ENCODE data around the gene TNNT1.

TNNT1 gene

DNA sequence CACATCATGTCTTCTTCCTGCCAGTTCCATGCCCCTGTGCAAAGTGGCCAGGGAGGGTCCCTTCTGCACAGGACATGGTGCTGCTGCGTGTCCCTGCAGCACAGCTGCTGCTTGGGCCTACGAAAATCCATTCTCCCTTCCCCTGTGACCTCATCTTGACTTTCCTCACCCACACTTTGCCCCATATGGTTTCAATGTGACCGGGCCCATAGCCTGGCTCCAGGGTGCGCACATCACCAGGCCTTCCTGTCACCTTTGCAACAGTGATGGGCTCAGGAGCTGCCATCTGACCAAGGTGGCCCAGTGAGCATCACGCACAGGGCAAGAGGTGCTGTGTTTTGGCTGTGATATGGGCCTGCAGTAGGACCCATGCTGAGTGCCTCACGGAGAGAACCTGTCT, 42.4 kb downstream of the TNNT1 start:
- no peak for DNase-seq

DNA sequence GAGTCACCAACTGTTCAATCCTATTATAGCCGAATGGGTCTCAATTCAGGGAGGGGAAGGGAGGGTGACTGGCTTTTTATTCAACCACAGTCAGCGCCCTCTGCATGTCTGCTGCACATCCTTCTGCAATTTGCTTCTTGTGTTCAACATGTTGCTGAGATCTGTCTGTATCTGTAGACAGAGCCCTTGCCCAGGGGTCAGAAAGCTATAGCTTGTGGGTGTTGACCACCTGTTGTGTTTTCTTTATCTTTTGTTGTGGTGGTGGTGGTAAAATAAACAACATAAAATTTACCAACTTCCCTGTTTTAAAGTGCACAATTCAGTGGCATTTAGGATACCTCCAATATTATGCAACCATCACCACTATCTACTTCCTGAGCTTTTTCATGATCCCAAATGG, 43.8 kb downstream of the TNNT1 start:
- DNase-seq = no peak

DNA sequence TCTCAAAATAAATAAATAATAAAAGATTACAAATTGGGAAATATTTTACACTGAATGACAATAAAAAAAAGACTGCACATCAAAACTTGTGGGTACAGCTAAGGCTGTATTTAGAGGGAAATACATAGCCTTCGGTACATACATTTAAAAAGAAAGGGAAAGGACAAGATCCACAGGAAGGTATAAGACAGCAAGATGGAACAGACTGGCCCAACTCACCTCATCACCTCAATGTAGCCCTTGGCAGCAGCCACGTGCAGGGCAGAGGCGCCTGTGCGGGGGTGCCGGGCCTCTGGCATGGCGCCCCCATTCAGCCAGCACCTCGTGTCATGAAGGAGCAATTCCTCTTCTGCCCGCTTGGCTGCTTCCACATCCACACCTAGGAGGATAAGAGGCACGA, 45.8 kb downstream of the TNNT1 start:
- no peak for DNase-seq

DNA sequence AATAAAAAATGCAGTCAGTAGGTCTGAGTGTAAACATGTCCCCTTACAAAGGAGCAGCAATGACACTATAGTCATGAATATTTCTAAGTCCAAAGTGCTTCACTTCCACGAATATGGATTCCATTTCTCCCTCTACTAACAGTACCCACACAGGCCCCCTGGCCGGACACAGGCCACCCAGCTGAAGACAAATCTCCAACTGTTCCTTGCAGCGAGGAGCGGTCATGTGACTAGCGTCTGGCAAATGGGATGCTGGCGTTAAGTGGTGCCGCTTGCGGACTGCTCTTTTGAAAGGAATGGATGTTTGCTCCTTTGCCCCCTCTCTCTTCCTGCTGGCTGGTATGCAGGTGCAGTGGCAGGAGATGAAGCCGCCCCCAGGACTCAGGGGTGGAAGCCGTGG, 47.7 kb downstream of the TNNT1 start:
- DNase-seq = no peak

DNA sequence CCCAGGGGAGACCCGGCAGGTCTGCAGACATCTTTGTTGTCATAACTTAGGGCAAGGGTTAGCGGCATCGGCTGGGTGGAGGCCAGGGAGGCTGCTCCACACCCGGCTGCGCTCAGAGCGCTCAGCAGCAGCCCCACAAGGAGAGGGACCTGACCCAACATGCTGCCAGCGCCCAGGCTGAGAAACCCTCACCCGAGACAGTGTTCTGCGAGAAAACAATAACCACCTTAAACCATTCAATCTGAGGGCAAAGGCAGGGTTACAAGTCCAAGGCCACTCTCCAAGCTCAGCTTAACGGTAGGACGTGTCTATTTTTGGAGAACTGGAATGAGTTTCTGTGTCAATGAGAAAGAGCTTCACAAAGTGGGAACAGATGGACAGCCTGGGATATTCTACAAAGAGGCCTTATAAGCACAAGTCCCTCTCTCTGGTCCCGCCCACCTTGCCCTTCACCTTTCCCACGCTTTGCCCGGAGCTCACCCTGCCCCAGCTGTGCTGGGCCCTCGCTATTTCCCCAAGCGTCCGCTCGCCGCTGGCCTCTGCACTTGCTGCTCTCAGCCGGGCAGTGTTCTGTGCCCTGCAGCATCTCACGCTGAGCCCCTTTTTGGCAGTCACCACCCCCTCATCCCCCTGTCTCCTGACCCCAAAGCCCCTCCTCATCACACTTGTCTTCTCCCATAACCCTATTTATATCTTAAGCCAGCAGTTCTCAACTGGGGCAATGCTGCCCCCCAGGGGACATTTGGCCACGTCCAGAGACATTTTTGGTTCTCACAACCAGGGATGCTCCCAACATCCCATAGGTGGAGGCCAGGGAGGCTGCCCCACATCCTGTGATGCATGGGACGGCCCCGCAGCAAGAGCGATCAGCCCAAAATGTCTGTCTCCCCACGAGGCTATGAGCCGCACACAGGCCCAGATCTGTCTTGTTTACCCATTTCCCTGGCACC, 49.2 kb downstream of the TNNT1 start:
- peak in 1 of 2 donors; percentile 43 for DNase-seq

DNA sequence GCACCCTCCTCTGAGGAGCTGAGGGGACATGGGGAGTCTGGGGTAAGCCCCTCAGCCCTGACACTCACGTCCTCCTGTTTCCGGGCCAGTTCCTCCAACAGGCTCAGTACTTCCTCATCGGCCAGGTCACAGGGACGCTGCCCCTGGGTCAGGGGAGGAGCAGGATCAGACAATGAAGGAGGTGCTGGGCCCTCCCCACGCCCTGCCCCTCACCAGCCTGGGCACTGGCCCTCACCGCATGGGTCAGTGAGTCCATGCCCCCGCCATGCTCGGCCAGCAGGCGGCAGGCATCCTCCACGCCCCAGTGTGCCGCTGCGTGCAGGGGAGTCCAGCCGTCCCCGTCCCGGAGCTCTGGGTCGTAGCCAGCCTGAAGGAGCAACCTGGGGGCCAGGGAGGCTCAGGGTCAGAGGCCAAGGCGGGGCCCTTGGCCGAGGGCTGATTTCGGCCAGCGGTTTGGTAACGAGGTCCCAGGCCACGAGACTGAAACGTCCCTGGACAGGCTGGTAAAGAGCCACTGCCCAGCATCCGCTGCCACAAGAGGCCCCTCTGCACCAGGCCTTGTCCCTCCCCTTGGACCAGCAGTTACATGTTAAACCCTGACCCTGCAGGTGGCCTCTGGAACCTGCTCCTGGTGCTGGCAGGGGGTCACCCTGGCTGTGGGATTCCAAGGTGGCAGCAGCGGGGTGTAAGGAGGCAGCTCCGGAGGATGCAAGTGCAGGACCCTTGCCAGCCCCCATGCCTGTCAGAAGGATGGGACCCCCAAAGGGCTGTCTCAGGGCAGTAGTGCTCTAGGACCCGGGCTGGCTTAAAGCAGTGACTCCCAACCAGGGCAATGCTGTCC, 50.1 kb downstream of the TNNT1 start:
- DNase-seq = peak in 1 of 2 donors; percentile 60

DNA sequence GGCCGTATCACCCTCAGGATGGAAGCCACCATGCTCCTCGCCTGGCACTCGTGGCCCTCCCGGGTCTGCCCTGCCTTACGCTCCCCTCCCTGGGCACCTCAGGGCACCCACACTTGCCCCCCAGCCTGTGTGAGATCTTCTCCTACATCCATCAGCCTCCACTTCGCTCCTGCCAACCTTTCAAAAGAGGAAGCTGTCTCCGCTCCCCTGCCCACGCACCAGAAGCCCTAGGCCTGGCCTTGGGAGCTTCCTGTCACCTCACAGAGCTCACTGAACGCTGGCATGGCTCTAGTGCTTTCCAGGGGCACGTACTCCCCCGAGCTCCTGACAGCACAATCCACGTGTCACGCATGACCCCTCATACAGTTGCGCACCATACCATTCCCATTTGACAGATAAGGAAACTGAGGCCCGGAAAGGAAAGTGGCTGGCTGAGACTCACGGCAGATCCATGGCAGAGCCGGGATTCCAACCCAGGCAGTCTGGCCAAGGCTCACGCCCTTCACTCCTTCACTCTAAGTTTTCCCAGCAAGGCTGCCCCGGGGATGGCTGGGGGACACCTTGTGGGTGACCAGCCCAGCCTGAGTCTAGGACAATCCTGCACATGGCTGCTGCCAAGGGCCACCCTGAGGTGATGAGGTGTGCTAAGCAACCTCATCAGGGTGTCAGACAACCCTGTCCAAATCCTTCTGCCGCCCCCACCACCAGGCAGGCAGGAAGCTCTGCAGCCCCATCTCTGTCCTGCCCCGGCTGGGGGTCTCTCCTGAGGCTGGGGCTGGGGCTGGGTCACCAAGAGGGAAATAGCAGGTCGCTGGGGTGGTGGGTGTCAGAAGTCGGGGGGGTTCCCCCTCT, 50.9 kb downstream of the TNNT1 start:
- peak; percentile 89 to 90 for DNase-seq

DNA sequence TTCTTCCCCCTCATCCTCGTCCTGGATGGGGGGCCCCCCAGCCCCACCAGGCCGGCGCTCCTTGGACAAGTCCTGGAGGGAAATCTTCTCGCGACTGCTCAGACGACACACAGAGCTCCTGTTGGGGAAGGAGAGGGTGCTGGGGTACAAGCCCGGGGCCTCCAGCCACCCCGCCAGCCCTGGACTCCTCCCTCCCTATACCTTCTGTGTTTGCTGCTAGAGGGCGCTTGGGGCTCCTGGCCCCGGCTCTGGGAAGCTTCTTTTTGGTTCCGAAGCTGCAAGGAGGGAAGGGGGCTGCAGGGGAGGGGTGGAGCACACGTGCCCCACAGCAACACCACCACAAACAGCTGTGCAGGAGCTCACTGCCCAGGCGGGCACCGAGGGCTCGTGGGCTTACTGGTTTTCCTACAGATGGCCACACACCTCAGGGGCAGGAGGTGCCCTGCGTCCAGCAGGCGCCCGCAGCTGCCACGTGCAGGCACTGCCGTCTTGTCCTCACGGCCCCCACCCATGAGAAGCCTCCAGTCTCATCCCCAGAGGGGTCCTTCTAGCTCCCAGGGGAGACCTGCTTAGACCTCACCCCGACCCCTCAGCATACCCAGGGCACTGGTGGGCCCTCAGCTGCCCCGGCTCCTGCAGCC, 52.8 kb downstream of the TNNT1 start:
- no peak for DNase-seq

DNA sequence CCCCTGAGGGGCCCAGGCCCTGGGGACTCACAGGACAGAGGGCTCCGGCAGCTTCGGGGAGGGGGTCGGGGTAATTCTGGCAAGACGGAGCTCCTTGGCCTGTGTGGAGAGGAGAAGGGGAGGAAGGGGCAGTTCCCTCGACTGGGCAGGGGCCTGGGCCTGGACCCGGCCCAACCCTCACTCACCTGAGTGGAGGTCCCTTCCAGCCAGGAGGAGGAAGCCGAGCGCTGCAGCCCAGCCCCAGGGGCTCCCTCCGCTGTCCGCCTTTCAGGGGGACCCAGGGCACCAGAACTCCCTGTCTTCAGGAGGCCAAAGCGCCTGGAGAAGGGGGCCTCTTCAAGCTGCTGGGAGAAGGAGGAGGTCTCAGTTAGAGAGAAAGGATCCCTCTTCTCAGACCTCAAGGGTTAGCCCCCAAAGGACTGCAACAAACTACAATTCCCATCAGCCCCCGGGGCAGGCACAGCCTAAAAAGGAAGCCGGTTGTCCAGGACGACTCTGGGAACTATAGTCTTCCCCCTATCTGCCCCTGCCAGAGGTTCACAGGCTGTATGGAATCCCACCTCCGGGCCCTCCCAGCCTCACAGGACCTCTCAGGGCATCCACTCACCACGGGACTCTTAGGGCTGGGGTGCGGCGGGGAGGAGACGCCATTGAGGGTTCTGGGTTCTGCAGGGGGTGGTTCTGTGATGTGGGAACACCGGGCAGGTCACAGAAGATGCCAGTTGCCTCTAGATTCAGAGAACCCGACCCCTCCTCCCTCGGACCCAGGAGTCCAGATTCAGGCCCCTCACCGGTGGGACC, 53.5 kb downstream of the TNNT1 start:
- DNase-seq = no peak

DNA sequence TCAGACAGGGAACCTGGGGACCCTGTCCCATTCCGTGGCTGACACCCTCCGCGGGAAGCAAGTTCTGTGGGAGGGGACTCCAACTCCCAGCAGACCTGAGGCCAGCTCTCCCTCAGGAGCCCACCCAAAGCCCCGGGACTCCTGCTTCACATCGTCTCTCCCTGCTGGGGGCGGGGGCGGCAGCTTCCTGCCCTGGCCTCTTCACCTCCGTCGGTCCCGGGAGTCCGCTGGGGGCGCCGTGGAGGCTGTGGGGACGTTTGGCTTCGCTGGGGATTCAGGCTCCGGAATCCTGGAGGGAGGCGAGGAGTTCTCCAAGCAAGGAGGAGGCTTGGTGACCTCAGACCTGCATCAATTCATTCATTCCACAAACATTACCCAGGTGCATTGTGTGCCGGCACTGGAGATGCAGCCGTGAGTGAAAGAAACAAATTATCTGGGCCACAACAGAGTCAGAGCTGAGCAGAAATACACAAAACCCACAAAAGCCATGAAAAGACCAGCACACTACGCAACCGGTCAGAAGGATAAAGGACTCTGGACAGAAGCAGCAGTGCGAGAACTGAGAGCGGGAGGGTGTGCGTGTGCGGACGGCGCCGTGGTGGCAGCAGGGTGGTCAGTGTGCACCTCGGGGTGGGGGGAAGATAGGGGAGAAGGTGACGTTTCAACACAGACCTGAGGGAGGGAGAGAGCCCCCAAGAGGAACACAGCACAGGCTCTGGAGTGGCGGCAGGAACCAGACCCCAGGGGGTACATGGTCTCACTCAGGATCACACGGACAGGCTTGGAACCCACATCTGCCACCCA, 54.3 kb downstream of the TNNT1 start:
- no peak for DNase-seq

DNA sequence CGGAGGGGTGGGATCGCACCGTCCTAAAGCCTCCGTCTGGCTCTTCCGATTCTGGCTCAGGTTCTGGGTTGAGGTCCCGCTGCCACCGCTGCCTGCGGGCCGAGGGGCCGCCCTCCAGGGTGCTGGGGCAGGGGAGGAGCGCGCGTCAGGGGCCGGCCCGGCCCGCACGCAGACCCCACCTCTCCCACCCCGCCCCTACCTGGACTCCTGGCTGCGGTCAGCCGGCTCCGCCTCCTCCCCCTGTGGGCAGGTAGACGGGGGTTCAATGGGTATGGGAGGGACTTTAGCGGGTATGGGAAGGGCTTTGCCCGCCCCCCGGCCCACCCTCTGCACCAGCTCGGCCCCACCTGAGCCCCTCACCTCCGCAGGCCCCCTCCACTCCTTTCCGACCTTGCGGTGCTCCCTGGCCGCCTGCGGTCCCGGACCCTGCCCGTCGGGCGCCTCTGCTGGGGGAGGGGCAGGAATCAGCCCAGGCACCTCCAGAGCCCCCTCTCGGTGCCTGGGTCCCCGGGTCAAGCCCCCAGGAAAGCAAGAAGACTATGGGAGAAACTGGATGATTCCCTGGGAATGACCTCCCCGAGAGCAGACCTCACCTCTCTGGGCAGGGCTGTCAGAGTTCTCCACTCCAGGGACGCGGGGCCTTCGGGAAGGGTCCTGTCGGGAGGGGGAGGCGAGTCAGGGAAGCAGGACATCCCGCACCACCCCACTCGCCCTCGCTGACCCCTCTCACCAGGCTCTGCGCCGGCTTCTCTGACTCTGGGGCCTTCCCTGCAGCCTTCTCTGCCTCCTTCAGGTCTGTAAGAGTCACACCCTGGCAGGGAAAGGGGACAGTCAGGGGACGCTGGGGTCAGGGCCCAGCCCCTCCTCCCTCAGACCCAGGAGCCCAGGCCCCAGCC, 56.3 kb downstream of the TNNT1 start:
- DNase-seq = no peak

DNA sequence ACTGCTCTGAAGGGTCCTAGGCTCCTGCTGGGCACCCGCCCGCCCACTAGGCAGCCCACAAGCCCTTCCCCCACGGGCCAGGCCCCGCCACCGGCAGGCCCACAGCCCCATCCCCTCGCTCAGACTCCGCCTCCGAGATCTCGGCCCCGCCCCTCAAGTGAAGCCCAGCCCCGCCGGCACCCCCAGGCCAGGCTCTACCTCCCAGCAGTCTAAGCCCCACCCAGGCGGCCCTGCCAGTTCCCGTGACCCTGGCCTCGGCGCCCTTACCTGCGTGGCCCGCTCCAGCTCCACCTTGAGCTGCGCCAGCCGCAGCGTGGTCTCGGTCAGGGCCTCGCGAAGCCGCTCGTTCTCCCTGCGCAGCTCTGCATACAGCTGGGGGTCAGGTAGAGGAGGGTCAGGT, 57.1 kb downstream of the TNNT1 start:
- no peak for DNase-seq

DNA sequence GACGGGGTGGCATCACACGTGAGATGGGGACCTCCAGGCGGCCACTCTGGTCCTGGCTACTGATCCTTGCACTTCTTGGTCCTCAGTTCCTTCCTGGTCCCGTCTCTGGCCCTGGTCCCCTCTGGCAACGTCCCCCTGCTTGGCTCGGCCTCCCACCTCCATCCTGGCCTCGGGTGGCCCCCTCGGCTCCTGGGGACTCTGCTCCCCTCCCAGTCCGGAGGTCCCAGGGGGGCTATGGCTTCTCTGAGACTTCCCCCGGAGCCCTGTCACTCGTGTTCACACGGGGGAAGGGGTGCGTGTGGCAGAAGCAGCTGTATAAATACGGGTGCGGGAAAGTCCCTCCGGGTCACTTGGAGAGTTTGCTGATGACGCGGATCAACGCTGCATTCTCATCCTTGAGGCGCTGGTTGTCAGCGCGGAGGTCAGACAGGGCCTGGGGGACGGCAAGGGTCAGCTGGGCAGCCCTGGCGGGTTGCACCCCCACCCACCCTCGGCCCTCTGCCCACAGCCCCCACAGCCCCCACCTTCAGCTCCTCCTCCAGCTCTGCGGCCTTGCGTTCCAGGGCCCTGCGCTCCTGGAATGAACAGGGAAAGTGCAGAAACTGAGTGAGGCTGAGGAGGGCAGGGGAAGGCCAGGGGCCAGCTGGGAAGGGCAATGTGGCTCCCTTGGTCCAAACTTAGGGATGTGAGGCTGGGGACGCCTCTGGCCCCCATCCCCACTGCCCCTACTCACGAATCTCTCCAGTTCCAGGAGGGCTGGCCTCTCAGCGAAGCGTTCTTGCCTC, 57.7 kb downstream of the TNNT1 start:
- DNase-seq = no peak

DNA sequence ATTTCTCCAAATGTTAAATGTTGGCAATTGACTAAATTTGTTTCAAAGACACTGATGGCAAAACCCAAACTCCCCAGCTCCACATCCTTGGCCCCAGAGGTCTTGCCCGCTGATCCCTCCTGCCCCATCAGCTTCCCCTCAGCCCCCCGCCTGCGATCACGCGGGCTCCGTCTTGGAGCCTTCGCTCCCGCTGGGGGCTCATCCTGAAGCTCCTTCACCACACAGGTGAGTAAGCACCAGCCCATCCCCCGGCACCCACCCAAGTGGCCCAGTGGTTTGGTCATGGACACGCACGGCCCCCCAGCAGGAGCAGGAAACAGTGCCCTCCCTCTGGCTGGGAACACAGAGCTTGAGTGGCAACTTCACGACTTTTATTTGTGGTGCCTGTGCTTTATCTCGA, 58.4 kb downstream of the TNNT1 start:
- no peak for DNase-seq

DNA sequence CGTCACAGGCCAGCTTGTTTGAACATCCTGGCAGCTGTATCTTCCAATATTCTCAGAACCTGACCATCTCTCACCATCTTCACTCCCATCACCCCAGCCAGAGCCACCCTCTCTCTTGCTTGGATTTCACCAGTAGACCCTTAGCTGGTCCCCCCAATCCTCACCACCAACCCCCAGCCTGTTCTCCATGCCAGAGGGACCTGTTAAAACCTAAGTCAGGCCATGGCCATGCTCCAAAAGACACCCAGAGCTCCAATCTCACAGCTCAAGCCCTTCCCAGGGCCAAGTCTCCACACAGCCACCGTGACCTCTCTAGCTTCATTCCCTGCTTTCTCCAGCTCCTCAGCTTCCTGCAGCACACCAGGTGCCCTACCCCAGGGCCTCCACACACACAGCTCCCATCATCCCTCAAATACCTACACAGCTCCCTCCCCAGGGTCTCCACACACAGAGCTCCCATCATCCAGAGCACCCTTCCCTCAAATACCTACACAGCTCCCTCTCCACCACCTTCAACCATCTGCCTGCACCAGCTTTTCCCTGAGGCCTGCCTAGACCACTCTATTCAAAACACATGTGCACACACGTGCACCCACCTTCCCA, 59.6 kb downstream of the TNNT1 start:
- no peak for DNase-seq

DNA sequence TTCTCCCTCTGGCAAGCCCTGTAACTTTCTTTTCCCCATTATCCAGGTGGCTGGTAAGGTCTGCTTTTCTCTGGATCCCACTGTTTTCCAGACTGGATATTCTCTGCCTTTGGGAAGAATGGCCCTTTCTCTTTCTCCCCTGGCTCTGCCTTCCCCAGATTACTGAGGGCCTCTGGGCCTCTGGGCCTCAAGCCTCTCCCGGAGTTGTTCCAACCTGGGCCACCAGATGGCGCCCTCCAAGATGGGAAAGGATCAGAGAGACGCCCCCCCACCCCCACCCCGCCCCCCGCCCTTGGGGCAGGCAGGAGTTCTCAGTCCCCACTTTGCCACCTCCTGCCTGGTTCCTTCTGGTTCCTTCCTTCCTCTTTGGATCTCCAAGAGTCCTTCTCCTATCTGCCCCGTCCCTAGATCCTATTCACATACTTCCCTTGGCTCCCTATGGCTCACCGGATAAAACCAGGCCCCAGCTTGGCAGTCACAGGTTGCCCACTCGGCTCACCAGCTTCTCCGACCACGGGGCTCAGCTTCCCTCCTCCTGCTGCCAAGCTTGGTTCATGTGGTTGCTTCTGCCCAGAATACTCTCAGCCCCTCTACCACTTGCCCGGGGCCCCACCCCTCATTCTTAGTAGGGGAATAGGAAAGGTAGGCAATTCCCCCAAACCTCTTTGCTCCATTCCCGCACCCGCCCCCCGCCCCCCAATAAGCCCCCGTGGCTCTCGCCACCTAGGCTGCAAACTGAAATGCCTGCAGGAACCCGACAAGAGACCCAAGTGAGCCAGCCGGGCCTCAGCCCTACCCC, 60.3 kb downstream of the TNNT1 start:
- DNase-seq = peak in 1 of 2 donors; percentile 91

DNA sequence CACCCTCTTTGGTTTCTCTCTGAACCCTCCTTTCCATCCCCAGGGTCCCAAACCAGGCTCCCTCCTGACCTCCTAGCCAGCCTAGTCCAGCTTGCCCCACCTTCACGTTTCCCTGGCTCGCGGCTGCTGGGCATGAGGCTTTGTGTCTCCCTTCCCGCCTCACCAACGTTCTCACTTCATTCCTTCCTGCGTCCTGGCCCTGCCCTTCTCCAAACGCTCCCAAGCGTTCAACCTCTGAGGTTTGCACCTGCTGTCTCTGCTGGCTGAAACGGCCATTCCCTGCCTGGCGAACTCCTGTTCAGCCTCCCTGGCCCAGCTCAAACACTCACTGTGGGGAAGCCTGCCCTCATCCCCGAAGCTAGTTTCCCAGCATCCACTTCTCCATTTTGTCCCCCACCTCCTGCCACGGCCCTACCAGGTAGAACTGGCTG, 61.0 kb downstream of the TNNT1 start:
- DNase-seq = no peak

Data from inflammatory macrophage treated with lipopolysaccharide for 1 hour (primary cell).